Measurements from ENCODE around the gene IDH2.
"Not testable (repeated sequence)": the region's sequence is repeated elsewhere in the genome, so short reads cannot be mapped to it uniquely, and the experiment has no call there.

The IDH2 gene

GRCh38 chr15:90085565-90085964 lies 16.7 kb downstream of the IDH2 start:
- DNase-seq (ENCODE audit: low spot score) = no peak
- no peak for FAIRE-seq

- FAIRE-seq (no peak), DNase-seq (ENCODE audit: low spot score) (no peak)
Observed at GRCh38 chr15:90084876-90085423, 17.3 kb downstream of the IDH2 start.

DNA sequence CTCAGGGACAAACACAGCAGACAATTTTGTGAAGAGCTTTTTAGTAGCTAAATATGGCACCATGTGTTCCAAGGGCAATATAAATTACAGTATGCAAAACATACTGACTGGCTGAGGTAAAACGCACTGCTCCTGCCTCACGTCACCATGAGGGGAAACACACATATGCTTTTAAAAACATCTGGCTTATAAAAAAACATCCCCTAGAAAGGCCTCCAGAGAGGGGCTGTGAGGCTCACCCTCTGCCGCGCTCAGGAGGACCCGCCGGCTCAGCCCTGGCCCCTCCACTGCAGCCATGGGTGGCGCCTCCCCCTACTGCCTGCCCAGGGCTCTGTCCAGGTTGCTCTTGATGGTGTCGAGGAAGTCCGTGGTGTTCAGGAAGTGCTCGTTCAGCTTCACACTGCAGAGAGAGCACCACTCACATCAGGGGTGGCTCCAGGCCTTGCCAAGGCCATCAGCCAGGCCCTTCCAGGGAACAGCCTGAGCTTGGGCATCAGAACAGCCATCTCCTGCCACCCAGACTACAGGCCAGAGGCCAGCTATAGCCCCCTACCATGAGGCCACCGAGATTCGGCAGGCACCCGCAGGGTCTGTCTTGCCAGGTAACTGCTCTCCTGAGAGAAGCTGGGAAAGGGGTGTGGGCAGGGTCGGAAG lies 18.2 kb downstream of the IDH2 start:
- DNase-seq (ENCODE audit: low spot score) (no peak), FAIRE-seq (no peak)

GRCh38 chr15:90083419-90083818 lies 18.8 kb downstream of the IDH2 start:
- no peak for DNase-seq (ENCODE audit: low spot score)
- no peak for FAIRE-seq

DNA sequence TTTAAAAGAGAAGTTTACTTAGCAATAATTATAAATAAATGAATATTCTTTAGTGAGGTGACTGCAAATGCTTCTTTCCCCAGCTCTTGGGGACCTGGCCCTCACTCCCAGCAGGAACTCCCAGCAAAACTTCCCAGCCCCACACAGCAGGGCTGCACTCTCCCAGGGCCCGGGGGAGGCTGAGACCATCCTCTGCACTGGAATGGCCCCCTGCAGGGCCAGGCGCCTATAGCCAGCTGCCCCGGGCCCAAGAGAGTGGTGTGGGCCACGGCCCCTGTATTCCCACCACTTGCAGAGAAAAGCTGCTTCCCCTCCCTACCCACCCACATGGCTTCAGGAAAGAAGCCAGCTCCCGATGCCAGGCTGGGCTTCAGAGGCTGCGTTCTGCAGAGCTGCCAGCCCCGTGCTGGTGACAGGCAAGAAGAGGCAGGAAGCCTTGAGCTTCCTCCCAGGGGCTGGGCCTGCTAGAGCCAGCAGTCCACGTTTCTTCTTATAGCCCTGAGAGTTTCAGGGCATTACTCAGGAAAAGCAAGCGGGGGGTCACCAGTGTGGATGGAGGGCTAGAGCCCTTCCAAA lies 20.0 kb downstream of the IDH2 start:
- no peak for DNase-seq (ENCODE audit: low spot score)
- FAIRE-seq = no peak

- no peak for FAIRE-seq
- DNase-seq (ENCODE audit: low spot score) = no peak
Observed at GRCh38 chr15:90080818-90081393, 21.4 kb downstream of the IDH2 start.

DNA sequence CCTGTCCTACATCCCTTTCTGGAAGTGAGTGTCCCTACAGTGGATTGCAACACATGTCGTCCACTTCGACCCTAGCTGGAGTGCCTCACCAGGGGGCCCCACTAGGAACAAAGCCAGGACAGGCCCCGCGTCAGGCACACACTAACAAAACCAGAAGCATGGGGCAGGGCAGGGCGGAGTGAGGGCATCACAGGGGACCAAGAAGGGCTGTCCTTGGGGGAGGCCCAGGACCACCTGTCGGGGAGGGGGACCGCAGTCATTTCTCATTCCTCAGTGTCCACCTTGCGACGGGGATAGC lies 21.9 kb downstream of the IDH2 start:
- FAIRE-seq = no peak
- DNase-seq (ENCODE audit: low spot score) = no peak

GRCh38 chr15:90079619-90080457 lies 22.4 kb downstream of the IDH2 start:
- DNase-seq (ENCODE audit: low spot score) (no peak), FAIRE-seq (no peak)

GRCh38 chr15:90078965-90079364 lies 23.3 kb downstream of the IDH2 start:
- DNase-seq (ENCODE audit: low spot score) = no peak
- FAIRE-seq = no peak

- no peak for FAIRE-seq
- no peak for DNase-seq (ENCODE audit: low spot score)
Observed at GRCh38 chr15:90076716-90077115, 25.6 kb downstream of the IDH2 start.

GRCh38 chr15:90075420-90076289 lies 26.6 kb downstream of the IDH2 start:
- DNase-seq (ENCODE audit: low spot score) = no peak
- FAIRE-seq = no peak

- DNase-seq (ENCODE audit: low spot score) (no peak), FAIRE-seq (no peak)
Observed at GRCh38 chr15:90074916-90075315, 27.4 kb downstream of the IDH2 start.

GRCh38 chr15:90074023-90074422 lies 28.2 kb downstream of the IDH2 start:
- DNase-seq (ENCODE audit: low spot score) = no peak
- FAIRE-seq = no peak

DNA sequence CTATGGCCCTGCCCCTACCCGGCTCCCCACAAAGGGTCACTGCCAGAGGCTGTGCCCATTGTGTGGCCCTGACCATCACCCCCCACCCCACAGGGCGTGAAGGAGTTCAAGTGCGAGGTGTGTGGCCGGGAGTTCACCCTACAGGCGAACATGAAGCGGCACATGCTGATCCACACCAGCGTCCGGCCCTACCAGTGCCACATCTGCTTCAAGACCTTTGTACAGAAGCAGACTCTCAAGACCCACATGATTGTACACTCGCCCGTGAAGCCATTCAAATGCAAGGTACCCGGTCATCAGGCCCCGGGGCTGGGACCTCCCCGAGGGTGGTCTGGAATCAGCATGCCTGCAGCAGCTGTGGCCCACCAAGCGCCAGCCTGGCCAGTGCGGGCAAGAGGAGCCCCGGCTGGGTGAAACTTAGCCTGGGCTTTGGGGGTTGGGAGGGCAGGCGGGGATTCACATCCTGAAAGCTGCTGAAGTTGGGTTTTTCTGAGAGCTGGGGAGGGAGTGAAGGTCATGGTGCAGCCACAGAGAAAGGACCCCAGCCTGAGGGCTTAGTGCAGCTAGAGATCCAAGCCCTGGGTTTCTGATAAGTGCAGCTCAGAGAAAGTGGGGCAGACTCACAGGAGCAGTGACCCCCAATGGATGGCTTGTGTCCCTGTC lies 29.2 kb downstream of the IDH2 start:
- no peak for FAIRE-seq

DNA sequence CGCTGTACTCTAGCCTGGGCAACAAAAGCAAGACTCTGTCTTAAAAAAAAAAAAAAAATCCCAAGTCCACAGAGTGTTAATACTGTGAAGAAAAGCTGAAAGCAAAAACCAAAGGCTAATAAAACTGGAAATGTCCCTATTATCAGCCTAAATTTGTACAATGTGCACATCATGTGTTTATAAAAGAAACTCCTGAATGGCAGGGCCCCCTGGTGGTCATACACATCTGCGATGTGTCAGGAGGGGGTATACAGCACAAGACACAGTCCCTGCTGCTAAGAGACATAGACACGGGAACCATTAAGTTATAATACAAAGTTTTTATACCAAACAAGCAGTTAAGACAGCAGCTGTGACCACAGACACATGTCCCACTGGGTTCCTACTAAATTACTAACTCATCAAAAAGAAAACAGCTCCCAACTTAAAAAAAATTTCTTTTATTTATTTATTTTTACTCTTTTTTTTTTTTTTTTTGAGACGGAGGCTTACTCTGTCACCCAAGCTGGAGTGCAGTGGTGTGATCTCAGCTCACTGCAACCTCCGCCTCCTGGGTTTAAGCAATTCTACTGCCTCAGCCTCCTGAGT lies 31.0 kb downstream of the IDH2 start:
- FAIRE-seq (no peak), DNase-seq (ENCODE audit: low spot score) (peak; percentile 45)

More for the DNA sequence above, 29.2 kb downstream of the IDH2 start:
- no peak for DNase-seq (ENCODE audit: low spot score)

- not testable (repeated sequence) for DNase-seq (ENCODE audit: low spot score); FAIRE-seq
Observed at GRCh38 chr15:90070623-90071022, 31.6 kb downstream of the IDH2 start.

- FAIRE-seq = no peak
- no peak for DNase-seq (ENCODE audit: low spot score)
Observed at GRCh38 chr15:90067953-90068606, 34.2 kb downstream of the IDH2 start.

DNA sequence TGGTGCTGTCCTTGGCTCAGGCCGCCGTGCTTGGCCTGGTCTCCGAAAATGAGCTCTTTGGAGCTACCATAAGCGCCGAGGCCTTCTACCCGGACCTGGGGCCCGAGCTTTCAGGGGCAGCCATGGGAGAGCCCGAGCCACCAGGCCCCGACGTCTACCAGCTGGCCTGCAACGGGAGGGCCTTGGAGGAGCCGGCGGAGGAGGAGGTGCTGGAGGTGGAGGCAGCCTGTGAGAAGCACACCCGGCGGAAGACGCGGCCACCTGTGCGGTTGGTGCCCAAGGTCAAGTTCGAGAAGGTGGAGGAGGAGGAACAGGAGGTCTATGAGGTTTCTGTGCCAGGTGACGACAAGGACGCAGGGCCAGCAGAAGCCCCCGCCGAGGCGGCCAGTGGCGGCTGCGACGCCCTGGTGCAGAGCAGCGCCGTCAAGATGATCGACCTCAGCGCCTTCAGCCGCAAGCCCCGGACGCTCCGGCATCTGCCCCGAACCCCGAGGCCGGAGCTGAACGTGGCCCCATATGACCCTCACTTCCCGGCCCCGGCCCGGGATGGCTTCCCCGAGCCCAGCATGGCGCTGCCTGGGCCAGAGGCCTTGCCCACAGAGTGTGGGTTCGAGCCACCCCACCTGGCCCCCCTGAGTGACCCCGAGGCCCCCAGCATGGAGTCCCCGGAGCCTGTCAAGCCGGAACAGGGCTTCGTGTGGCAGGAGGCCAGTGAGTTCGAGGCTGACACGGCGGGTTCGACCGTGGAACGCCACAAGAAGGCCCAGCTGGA lies 34.9 kb downstream of the IDH2 start:
- no peak for FAIRE-seq

GRCh38 chr15:90065682-90066049 lies 36.6 kb downstream of the IDH2 start:
- no peak for FAIRE-seq
- DNase-seq (ENCODE audit: low spot score) = no peak

More for the DNA sequence above, 34.9 kb downstream of the IDH2 start:
- DNase-seq (ENCODE audit: low spot score) = no peak
